Amygdala (tissue), 56 donors: ENCODE data around the gene NEGR1.
A peak's percentile ranks its signal among the peaks of the same experiment; 100 is the strongest.

Experiments
- DNase-seq, 56 donors: peaks; one replicate each; lab custom pipeline; 2025; lab: John Stamatoyannopoulos, UW

Gene NEGR1

GRCh38 chr1:72051538-72051937 is 230.8 kb downstream of the NEGR1 start:
- no peak for DNase-seq

GRCh38 chr1:72050551-72050950 is 231.8 kb downstream of the NEGR1 start:
- DNase-seq = no peak

GRCh38 chr1:72037745-72038343 is 244.5 kb downstream of the NEGR1 start:
- peak in 7 of 56 donors; percentile 2 to 33 (median 14) for DNase-seq

GRCh38 chr1:72034827-72035226 is 247.5 kb downstream of the NEGR1 start:
- no peak for DNase-seq

GRCh38 chr1:72023063-72023930 is 259.0 kb downstream of the NEGR1 start:
- no peak for DNase-seq

GRCh38 chr1:72018562-72018961 is 263.8 kb downstream of the NEGR1 start:
- no peak for DNase-seq

GRCh38 chr1:72015006-72015405 is 267.3 kb downstream of the NEGR1 start:
- no peak for DNase-seq

- no peak for DNase-seq
Observed at GRCh38 chr1:72013161-72013560, 269.2 kb downstream of the NEGR1 start.

- no peak for DNase-seq
Observed at GRCh38 chr1:72011721-72012120, 270.6 kb downstream of the NEGR1 start.

- no peak for DNase-seq
Observed at GRCh38 chr1:72010094-72010431, 272.3 kb downstream of the NEGR1 start.

- DNase-seq = no peak
Observed at GRCh38 chr1:72009173-72010093, 272.9 kb downstream of the NEGR1 start.

- DNase-seq = no peak
Observed at GRCh38 chr1:72007312-72007711, 275.0 kb downstream of the NEGR1 start.

- no peak for DNase-seq
Observed at GRCh38 chr1:72006092-72006491, 276.2 kb downstream of the NEGR1 start.

- no peak for DNase-seq
Observed at GRCh38 chr1:72003092-72003491, 279.2 kb downstream of the NEGR1 start.

- no peak for DNase-seq
Observed at GRCh38 chr1:72000809-72001208, 281.5 kb downstream of the NEGR1 start.

GRCh38 chr1:71994646-71995045 is 287.7 kb downstream of the NEGR1 start:
- DNase-seq = no peak

GRCh38 chr1:71987181-71987580 is 295.2 kb downstream of the NEGR1 start:
- no peak for DNase-seq

GRCh38 chr1:71986160-71986559 is 296.2 kb downstream of the NEGR1 start:
- no peak for DNase-seq

- DNase-seq = no peak
Observed at GRCh38 chr1:71980556-71980955, 301.8 kb downstream of the NEGR1 start.

GRCh38 chr1:71979882-71980281 is 302.5 kb downstream of the NEGR1 start:
- no peak for DNase-seq

- no peak for DNase-seq
Observed at GRCh38 chr1:71967670-71968069, 314.7 kb downstream of the NEGR1 start.
